MM.1S (cell line): ENCODE data around the gene PPP6R3.

Source experiments
- CTCF ChIP-seq: fragments of 300-600 bp; sonication (generic); IDR thresholded peaks from 2 replicates; pipeline ENCODE4 v1.5.1; 2016; ENCODE audit warnings: antibody characterized with exemption, low read length, mixed read lengths
- EZH2 ChIP-seq: fragments of 300-600 bp; sonication (generic); optimal IDR thresholded peaks from 2 replicates; pipeline ENCODE3; 2017; ENCODE audit warnings: low read depth, mild to moderate bottlenecking, antibody characterized with exemption, low read length, mixed read lengths
- EZH2phosphoT487 ChIP-seq: fragments of 300-600 bp; sonication (generic); IDR thresholded peaks from 2 replicates; pipeline ENCODE4 v1.6.1; 2018; ENCODE audit warnings: antibody characterized with exemption, low read length

- TF ChIP-seq EZH2: no peak
- TF ChIP-seq CTCF: no peak
- TF ChIP-seq EZH2phosphoT487: no peak
Observed at GRCh38 chr11:68651985-68652682, 191.6 kb downstream of the PPP6R3 start.
